HG03139 (cell line): ENCODE results near the gene H19.

Experiments used
- ATAC-seq: cut with Tn5 transposase; IDR thresholded peaks from one replicate; pipeline ENCODE4 v1.9.1; 2021; ENCODE audit not compliant: unreplicated experiment

H19 gene

DNA sequence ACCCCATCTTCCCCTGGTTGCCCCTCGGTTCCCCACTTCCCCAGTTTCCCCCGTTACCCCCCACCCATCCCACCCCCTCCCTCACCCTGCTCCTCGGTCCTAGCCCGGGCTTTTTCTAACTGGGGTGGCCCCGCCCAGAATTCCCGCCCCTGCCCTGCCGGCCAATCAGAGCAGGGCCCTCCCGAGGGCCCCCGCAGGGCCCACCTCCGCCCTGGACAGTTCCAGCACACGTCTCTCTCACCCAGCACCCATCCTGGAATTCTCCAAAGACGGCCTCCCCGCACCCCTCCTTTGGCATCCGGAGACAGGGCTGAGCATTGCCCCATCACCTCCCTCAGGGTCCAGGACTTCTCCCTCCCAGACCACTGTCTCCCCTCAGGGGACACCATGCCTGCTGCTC, at the start of gene H19:
Gene H19 (minus strand): TSS at position 88 of the 400 bp plus-strand sequence.
- no peak for ATAC-seq

GRCh38 chr11:2041963-2042362, 44.3 kb upstream of the H19 start:
- no peak for ATAC-seq

DNA sequence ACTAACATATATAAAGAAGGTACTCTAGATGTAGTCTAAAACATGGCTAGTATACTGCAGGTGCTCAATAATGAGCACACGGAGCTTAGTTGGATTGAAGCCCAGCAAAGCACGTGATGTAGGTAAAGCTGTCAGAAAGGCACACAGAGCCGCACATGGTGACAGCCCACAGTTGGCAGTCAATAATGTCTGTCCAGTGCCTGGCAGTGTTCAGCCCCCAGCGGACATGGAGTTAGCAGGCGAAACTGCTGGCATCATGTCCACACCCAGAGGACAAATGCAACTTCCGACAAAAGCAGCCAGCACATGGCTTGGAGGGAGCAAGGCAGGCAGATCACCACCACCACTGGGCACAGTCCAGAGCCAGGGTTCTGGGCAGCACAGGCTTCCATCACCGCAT, 43.5 kb upstream of the H19 start:
- ATAC-seq: no peak

DNA sequence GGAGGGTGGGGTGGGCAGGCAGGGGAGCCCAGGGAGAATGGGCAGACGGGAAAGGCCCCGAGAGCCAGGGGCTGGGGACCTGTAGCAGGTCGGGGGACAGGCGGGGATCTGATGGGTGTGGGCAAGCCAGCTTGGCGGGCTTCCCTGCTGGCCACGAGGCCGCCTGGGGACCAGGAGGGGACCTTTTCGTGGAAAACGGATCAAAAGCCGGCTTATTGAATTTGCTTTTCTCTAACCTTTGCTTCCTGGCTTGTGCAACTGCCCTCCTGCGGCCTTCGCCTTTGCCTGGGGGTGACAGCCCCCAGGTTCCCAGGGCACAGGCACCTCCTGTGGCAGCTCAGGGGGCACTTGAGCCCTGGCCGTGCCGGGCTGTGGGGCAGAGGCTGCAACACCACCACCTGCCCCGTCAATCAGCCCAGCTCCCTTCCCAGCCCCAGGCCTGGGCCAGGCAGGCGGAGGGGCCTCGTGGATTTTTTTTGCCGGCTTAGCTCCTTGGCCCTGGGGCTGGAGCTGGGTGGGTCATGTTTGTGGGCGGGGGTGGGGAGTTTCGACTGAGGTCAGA, 41.6 kb upstream of the H19 start:
- no peak for ATAC-seq

DNA sequence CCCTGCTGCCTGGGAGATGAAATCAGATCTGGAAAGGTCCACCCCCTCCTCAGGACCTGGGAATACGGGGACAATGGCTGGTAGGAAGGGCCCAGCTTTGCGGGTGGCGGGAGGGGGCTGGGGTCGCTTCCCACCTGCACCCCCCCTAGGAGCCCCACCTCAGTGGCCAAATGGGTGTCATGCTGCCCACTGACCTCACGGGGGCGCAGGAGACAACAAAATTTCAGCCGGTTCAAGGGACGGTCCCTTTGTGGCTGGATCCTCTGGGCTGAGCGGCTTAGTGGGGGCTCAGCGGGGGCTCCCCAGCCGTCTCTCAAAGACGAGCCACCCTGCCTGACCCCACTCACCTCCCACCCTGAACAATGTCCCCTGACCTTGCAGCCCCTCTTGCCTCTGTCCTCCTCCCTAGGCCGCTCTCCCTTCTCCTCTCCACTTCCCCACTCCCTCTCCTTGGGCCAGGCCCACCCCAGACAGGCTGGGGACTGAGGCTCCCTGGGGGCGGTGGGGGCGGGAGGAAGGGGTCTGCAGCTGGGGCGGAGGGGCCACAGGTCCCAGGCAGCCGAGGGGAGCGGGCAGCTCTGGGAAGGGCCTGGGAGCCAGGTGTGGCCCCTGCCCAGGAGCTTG, 39.3 kb upstream of the H19 start:
- ATAC-seq: no peak

- no peak for ATAC-seq
Measured at GRCh38 chr11:2035382-2035781, 37.7 kb upstream of the H19 start.

DNA sequence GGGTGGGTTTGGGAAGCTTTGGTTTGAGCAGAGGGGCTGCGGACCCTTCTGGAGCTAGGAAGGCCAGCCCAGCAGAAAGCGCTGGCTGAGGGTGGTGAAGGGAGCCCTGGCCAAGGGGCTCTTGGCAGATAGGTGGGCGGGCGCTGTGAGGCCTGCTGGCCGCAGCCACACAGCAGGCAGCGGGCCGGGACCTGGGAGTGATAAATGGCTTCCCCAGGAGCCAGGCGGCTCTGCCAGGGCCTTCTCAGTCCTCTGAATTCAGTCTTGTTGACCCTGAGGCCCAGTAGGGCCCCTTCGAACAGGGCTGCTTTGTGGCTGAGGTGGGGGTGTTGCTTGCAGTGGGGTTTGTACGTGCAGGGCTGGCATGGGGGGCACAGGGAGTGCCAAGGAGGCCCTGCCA, 33.4 kb upstream of the H19 start:
- no peak for ATAC-seq

DNA sequence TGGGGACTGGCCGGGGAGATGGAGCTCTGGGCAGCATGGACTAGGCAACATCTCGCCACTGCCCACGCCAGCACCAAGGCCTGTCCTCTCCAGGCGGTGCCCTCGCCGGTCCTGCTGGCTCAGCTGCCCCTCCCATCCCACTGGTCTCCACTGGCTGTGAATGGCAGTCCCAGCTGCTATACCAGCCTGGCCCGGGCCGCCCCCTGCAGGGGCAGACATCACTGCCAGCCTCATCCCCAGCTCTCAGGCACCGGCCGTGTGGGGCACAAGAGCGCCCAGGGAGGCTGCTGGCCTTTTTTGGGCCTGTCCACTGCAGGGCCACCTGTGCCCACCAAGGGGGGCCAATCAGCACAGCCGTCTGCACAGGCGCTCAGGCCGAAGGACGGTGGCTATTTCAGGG, 30.1 kb upstream of the H19 start:
- ATAC-seq: no peak

DNA sequence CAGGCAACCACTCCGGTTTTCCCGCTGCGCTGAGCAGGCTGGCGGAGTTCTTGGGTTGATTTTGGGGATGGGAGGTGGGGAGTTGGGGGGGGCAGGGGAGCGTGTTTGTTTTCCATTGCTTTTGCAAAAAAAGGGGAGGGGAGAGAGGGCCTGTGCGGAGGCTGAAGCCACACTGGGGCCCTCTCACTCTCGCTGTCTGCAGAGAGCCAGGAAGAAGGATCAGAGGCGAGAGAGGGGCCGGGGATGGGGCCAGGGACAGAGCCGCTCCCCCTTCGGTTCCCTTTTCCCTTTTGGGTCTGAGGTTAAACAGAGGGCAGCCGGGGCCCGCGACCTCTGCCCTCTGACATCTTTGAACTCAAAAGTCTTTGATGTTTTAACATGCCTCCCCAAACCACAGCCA, 17.4 kb upstream of the H19 start:
- no peak for ATAC-seq

- no peak for ATAC-seq
Measured at GRCh38 chr11:2012440-2012839, 14.8 kb upstream of the H19 start.

DNA sequence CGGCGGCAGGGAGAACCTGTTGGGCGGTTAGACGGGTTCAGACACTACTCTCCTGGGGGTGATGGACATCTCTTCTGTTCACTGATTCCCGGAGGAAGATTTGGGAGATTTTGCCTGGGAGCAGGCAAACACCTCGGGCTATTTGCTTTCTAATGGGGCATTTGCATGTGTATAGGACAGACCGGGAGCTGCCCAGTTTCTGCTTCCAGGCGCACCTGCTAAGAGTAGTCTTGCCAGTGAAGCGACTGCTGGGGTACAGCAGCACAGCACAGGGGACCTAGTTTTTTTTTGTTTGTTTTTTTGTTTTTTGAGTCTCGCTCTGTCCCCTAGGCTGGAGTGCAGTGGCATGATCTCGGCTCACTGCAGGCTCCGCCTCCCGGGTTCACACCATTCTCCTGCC, 6.8 kb upstream of the H19 start:
- no peak for ATAC-seq

DNA sequence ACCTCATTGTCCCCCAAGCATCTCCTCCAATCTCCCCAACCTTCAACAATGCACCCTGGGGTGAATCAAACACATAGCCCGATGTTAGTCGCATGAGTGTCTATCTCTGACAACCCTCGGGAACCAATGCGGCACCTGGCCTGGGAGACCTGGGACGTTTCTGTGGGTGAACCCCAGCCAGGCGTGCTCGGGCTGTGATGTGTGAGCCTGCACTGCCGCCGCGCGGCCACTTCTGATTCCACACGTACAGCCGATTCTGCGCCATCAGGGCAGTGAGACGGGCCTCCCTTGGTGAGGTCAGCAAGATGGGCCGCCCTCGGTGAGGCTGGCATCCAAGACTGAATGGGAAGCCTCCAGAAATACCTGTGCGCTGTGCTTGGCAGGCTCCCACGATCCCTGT, 5.2 kb upstream of the H19 start:
- no peak for ATAC-seq

GRCh38 chr11:2002042-2002776, 4.6 kb upstream of the H19 start:
- no peak for ATAC-seq

GRCh38 chr11:1998861-1999260, 1.2 kb upstream of the H19 start:
- ATAC-seq: no peak

DNA sequence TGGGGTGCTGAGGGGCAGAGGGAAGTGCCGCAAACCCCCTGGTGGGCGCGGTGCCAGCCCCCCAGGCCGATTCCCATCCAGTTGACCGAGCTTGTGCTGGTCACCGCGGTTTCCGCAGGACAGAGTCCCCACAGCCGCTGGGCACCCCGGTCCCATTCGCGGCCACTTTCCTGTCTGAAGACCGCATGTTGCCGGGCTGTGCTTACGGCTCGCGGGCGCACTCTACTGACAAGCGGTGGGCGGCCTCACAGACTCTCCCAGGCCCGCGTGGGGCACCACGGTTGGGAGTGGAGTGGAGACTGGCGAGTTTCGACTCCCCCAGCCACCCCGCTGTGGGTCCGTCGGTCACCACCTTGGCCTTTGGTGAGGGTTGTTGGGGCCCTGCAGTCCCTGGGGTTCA, 648 bp upstream of the H19 start:
- no peak for ATAC-seq

DNA sequence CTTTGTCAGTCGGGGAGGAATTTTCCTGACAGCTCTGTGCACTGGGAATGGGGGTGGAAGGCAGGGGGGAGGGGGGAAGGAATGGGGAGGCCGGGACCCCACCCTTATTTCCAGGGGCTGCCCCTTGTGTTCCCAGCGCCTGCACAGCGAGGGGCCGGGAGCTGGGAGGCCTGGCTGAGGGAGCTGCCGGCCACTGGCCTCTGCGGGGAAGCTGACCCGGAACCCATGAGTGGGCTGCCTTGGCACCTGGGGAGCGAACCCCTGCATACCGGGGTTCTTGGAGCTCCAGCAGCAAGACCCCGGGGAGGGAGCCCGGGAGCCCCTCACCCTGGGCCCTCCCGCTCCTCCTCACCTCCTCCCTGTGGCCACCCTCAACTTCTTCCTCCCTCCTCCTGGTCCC, 3.5 kb downstream of the H19 start:
- ATAC-seq: no peak

- ATAC-seq: no peak
Measured at GRCh38 chr11:1992111-1992510, 5.5 kb downstream of the H19 start.

GRCh38 chr11:1990872-1991578, 6.6 kb downstream of the H19 start:
- no peak for ATAC-seq

- no peak for ATAC-seq
Measured at GRCh38 chr11:1989953-1990352, 7.7 kb downstream of the H19 start.

DNA sequence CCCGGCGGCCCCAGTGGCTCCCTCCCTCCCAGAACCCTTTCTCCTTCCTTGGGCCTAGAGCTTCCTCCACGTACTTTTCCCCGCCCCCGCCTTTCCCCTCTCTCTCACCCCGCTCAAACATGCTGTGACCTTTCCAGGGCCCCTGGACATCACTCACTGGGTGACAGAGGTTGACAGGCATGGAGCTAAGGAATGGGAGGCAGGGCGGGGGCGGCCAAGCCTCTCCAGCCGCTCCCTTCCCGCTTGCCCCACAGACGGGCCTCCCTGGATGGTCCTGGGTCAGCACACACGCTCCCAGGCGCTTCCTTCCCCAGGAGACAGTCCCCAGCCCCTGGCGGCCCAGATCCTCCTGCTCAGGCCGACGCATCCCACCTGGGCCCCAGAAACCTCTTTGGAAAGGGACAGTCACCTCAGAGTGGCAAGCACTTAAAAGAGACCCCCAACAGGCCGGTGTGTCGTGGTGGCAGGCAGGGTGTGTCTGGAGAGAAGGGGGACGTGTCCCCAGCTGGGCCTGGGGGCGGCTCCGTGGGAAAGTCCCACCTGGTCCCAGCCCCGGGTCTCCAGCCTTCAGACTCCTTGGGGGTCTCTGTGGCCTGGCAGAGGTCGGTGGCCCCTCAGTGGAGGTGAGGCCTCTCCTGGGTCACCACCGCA, 8.8 kb downstream of the H19 start:
- ATAC-seq: no peak

DNA sequence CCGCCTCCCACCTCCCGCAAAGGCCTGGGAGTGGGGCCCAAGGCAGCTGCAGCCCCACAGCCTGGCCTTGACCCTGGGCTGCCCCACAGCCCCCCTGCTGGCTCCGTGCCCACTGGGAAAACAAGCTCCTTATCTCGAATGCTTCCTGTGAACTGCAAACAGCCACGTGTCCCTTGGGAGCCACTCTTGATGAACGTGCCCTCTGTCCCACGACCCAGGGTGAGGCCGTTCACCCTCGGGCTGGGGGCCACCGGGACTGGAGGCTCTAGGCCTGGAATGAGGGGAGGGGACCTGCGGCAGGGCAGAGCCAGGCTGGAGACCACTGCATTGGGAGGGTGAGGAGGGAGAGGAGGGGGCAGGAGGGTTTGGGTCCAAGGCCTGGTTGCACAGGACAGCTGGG, 9.5 kb downstream of the H19 start:
- ATAC-seq: no peak

DNA sequence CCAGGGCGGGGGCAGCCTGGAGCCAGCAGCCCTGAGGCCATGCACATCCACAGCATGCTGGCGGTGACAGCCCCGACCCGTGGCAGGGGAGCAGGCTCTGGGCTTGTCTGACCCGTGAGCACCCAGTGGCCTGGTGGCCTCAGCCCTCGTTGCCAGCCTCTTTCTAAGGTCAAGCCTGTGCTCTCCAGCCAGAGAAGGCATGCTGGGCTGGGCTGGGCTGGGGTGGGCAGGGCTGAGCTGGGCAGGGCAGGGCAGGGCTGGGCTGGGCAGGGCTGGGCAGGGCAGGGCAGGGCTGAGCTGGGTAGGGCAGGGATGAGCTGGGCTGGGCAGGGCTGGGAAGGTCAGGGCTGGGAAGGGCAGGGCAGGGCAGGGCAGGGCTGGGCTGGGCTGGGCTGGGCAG, 10.6 kb downstream of the H19 start:
- ATAC-seq: no peak
